Kidney capillary endothelial cell (primary cell): Measurements from ENCODE around the gene RSPO1.

Experiments
- DNase-seq: peaks from one replicate; pipeline ENCODE4 v3.0.0-alpha.2; 2018; ENCODE audit warnings: low spot score

Gene RSPO1

DNA sequence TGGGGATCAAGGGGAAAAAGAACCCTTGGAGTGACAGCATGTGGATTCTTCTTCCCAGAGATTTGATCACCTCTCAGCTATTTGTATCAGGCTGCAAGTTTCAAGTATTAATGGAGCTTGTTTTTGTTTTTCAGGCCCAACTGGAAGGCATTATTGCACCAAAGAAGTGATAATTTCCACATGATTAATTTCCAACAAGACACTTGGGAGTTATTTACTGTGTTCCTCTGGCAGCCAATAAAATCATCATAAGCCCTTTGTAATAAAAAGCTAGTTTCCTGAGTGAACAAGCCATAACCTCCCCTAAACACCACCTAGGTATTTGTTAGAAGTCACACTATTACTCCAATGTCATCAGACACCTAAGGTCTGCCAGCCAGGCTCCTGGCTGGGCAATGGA lies 69.8 kb downstream of the RSPO1 start:
- DNase-seq, result no peak

DNA sequence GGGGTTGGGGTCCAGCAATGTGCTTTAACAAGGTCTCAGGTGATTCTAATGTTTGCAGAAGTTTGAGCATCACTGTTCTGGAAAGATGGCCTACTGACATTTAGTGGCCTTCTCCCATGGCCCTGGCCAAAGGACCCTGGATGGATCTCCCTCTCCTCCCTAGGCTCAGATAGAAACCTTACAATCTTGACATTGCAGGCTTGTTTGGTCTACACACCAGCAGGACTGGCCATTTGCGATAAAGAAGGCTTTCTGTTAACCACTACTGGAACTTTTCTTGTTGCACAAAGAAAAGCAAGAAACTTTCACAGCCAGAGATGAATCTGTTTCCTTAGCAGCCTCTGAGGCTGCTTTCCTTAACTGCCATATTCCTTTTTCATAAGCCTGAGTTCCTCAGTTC lies 71.7 kb downstream of the RSPO1 start:
- no peak for DNase-seq
